Panc1 (cell line): Measurements from ENCODE around the gene ZSCAN20. TPM values are rescaled to one million over a fixed set of nuclear protein-coding genes. Genes with fewer than 3 reads are reported as not detected.

Experiments
- ATAC-seq: fragments of 200-7000 bp; cut with Tn5 transposase; 2 replicates; pipeline ENCODE4 v1.9.1; 2020; ENCODE audit warnings: mild to moderate bottlenecking, moderate library complexity
- BruUV-seq: library from RNA; stranded (reverse); fragments of 400-500 nt; replicated peaks from 2 replicates; lab custom pipeline; 2021; lab: Mats Ljungman, UMichigan
- CTCF ChIA-PET: fragments of 300-600 bp; sonication (Branson Sonifier 250); formaldehyde crosslinking; loops from one replicate; lab custom pipeline; 2022; ENCODE audit warnings: antibody characterized with exemption; lab: Charles Lee
- POLR2A ChIA-PET: fragments of 300-600 bp; sonication (Branson Sonifier 250); formaldehyde crosslinking; loops from one replicate; lab custom pipeline; 2022; ENCODE audit warnings: antibody characterized with exemption; lab: Charles Lee
- DNase-seq: peaks from one replicate; pipeline ENCODE4 v3.0.0-alpha.2; 2010; ENCODE audit warnings: low read depth, low spot score
- H3K27ac ChIP-seq: 2 replicates; pipeline ENCODE4 v1.5.1; 2011; ENCODE audit warnings: mild to moderate bottlenecking, low read length, inconsistent platforms
- H3K27me3 ChIP-seq: fragments of 200-500 bp; sonication (Bioruptor generic); 2 replicates; pipeline ENCODE4 v1.6.0; 2014; ENCODE audit warnings: low read length, inconsistent platforms; ENCODE audit not compliant: control insufficient read depth, insufficient read depth
- H3K36me3 ChIP-seq: fragments of 200-500 bp; sonication (Bioruptor generic); 2 replicates; pipeline ENCODE4 v1.5.1; 2014; ENCODE audit warnings: inconsistent platforms, mild to moderate bottlenecking, low read length, moderate library complexity; ENCODE audit not compliant: control insufficient read depth, insufficient read depth
- H3K4me1 ChIP-seq: 2 replicates; pipeline ENCODE4 v1.5.1; 2011; ENCODE audit warnings: inconsistent platforms, mild to moderate bottlenecking, low read length, moderate library complexity; ENCODE audit not compliant: control insufficient read depth, insufficient read depth
- H3K4me3 ChIP-seq, 2 experiments: 2 replicates each; pipeline ENCODE4 v1.5.1; 2011 to 2012; ENCODE audit warnings: low read depth in 2 of 2, low read length in 2 of 2, mild to moderate bottlenecking in 2 of 2, inconsistent platforms in 1 of 2, moderate library complexity in 1 of 2
- H3K9me3 ChIP-seq: fragments of 200-500 bp; sonication (Bioruptor generic); 2 replicates; pipeline ENCODE4 v1.5.1; 2014; ENCODE audit warnings: low read depth, mild to moderate bottlenecking, inconsistent platforms, low read length, moderate library complexity; ENCODE audit not compliant: control insufficient read depth, insufficient read depth
- CTCF ChIP-seq: fragments of 450-650 bp; IDR thresholded peaks from 2 replicates; pipeline ENCODE4 v1.5.1; 2017; ENCODE audit warnings: mild to moderate bottlenecking
- POLR2AphosphoS5 ChIP-seq: IDR thresholded peaks from 2 replicates; pipeline ENCODE4 v1.6.1; 2012; ENCODE audit warnings: mild to moderate bottlenecking, low read depth, low read length, moderate library complexity
- REST ChIP-seq, 2 experiments: IDR thresholded peaks; 2 replicates each; pipeline ENCODE4 v1.6.1; 2011 to 2012; ENCODE audit warnings: low read depth in 2 of 2, control low read depth in 1 of 2, low read length in 1 of 2, mild to moderate bottlenecking in 1 of 2, moderate library complexity in 1 of 2; ENCODE audit not compliant: insufficient read depth in 1 of 2
- SIN3A ChIP-seq: IDR thresholded peaks from 2 replicates; pipeline ENCODE4 v1.6.1; 2012; ENCODE audit warnings: low read depth, mild to moderate bottlenecking, low read length, moderate library complexity, borderline replicate concordance; ENCODE audit not compliant: insufficient read depth
- TCF7L2 ChIP-seq: IDR thresholded peaks from 2 replicates; pipeline ENCODE4 v1.6.1; 2011; ENCODE audit warnings: mild to moderate bottlenecking, low read depth, low read length, inconsistent platforms
- in situ Hi-C: cut with HindIII; loops from 2 replicates; pipeline ENCODE4 v1.10.0; 2016; ENCODE audit warnings: low sequenced_read_pairs, low pct_unique_long_range_greater_than_20kb
- intact Hi-C: fragments of 100-400 bp; cut with micrococcal nuclease; formaldehyde crosslinking; loops from one replicate; pipeline ENCODE4 v1.10.0; 2022; ENCODE audit not compliant: unreplicated experiment
- total RNA-seq: library from RNA; stranded (reverse); gene quantifications from one replicate; pipeline ENCODE4 v1.2.1, GENCODE V29; 2021; ENCODE audit not compliant: unreplicated experiment

ZSCAN20 gene
- total RNA-seq, 1 experiment from 2014 or later = 6.9 TPM

- Histone ChIP-seq H3K27me3 (no peaks in the 10 kb centered on the region), H3K4me3 (no peak overlapping the region), H3K4me1 (no peaks in the 10 kb centered on the region), H3K27ac (no peak overlapping the region), H3K36me3 (no peaks in the 10 kb centered on the region), H3K9me3 (no peaks in the 10 kb centered on the region)
- ChIA-PET CTCF (interaction anchor here (0.6 kb wide), 1 partner anchor 212 kb away, joined by 7 read pairs; no protein-coding TSS in a partner anchor), POLR2A (no interaction called here)
- DNase-seq (no peak), ATAC-seq (no peak)
- in situ Hi-C loops = no loop called here
- intact Hi-C loops = no loop called here
- TF ChIP-seq POLR2AphosphoS5 (no peak), TCF7L2 (no peak), CTCF (no peak), SIN3A (no peak), REST (IDR thresholded peaks at IDR 0.05; ENCODE audit: insufficient read depth in 1 of 2, low read depth in 2 of 2, low read length in 1 of 2) (no peak)
- no TSS peak for BruUV-seq
Measured at GRCh38 chr1:33517596-33518250, 45.3 kb downstream of the ZSCAN20 start.

GRCh38 chr1:33519240-33519884 is 46.9 kb downstream of the ZSCAN20 start:
- no peaks in the 10 kb centered on the region for H3K36me3 ChIP-seq
- no TSS peak for BruUV-seq
- no peak for TF ChIP-seq CTCF
- no peak for TF ChIP-seq SIN3A
- TF ChIP-seq TCF7L2 = no peak
- no peak for TF ChIP-seq REST (IDR thresholded peaks at IDR 0.05; ENCODE audit: insufficient read depth in 1 of 2, low read depth in 2 of 2, low read length in 1 of 2)
- no peak for TF ChIP-seq POLR2AphosphoS5
- DNase-seq = no peak
- no peak overlapping the region for H3K27ac ChIP-seq
- in situ Hi-C loops = no loop called here
- no peaks in the 10 kb centered on the region for H3K4me1 ChIP-seq
- no peak for ATAC-seq
- H3K4me3 ChIP-seq = no peak overlapping the region
- CTCF ChIA-PET = no interaction called here
- POLR2A ChIA-PET = no interaction called here
- peaks cover 12% of the 10 kb centered on the region for H3K27me3 ChIP-seq
- intact Hi-C loops = no loop called here
- no peaks in the 10 kb centered on the region for H3K9me3 ChIP-seq
